ENCODE measurements around the gene CNIH3.
A peak's percentile ranks its signal among the peaks of the same experiment; 100 is the strongest.
"Not testable (repeated sequence)": the region's sequence is repeated elsewhere in the genome, so short reads cannot be mapped to it uniquely, and the experiment has no call there.

The CNIH3 gene

DNA sequence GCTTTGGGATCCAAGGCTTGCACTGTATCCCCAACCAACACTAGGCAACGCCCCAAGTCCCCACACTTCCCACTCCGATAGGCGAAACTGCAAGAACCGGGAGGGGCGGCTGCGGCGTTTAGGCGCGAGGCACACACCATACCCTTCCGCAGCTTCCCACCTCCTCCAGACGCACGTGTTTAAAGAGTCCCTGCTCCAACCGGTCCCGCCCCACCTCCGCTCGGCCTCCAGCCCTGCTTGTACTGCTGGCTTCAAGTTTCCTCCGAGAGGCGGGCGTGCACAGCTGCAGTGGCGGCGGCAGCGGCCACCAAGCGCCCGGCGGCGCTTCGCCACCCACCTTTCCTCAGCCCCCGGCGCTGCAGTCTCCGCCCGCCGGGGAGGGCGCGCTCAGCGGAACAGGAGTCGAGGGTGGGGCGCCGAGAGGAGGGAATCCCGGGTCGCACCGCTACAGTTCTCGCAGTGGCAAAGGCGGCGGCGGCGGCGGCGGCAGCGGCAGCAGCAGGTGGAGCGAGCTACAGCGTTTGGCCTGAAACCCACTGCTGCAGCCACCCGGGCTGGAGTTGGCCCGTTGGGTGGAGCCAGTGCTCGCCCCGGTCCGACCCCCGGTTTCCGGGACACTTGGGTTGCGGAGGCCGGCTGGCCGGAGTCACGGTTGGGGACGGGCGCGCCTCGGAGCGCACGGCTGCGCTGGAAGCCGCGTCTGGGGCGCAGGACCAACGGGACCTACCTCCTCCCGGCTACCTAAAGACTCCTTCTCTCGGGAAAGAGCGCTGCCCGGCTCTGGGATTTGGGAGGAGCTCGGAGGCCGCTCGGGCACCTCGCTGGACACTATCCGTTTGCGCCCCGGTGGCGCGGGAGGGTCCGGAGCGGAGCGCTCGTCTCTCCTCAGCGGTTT lies at the start of gene CNIH3:
Gene CNIH3, plus strand, starts transcription at position 457 of the 895 bp plus-strand sequence. CDS start 858 bp downstream, outside the sequence.
- DNase-seq (ENCODE audit: extremely low read depth, low read depth), result no peak

DNA sequence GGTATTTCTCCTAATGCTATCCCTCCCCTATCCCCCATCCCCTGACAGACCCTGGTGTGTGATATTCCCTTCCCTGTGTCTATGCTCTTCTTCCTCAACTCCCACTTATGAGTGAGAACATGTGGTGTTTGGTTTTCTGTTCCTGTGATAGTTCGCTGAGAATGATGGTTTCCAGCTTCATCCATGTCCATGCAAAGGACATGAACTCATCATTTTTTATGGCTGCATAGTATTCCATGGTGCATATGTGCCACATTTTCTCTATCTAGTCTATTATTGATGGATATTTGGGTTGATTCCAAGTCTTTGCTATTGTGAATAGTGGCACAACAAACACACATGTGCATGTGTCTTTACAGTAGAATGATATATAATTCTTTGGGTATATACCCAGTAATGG lies 49.6 kb upstream of the CNIH3 start:
- not testable (repeated sequence) for DNase-seq (ENCODE audit: extremely low read depth, low read depth)

More for the DNA sequence above, at the start of gene CNIH3:
- TF ChIP-seq, protein P1, sequence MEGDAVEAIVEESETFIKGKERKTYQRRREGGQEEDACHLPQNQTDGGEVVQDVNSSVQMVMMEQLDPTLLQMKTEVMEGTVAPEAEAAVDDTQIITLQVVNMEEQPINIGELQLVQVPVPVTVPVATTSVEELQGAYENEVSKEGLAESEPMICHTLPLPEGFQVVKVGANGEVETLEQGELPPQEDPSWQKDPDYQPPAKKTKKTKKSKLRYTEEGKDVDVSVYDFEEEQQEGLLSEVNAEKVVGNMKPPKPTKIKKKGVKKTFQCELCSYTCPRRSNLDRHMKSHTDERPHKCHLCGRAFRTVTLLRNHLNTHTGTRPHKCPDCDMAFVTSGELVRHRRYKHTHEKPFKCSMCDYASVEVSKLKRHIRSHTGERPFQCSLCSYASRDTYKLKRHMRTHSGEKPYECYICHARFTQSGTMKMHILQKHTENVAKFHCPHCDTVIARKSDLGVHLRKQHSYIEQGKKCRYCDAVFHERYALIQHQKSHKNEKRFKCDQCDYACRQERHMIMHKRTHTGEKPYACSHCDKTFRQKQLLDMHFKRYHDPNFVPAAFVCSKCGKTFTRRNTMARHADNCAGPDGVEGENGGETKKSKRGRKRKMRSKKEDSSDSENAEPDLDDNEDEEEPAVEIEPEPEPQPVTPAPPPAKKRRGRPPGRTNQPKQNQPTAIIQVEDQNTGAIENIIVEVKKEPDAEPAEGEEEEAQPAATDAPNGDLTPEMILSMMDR (IDR thresholded peaks at IDR 0.05; ENCODE audit: low read depth, low read length), result no peak

DNA sequence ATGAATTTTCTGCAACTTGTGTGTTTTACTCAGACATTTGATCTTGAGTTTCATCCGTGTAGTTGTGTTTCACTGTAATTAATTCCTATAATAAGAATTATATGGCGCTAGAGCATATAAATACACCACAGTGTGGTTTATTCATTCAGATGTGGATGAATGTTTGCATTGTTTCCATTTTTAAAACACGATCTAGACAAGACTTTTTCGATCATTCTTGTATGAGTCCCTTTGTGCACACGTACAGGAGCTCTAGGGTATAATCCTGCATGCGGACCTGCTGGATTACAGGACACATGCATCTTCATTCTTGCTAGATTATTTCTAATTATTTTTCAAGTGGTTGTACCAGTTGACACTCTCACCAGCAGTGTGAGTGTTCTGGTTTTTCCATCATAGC lies 46.8 kb upstream of the CNIH3 start:
- DNase-seq (ENCODE audit: extremely low read depth, low read depth), result no peak
- TF ChIP-seq, protein P1 (IDR thresholded peaks at IDR 0.05; ENCODE audit: low read depth, low read length), result no peak

DNA sequence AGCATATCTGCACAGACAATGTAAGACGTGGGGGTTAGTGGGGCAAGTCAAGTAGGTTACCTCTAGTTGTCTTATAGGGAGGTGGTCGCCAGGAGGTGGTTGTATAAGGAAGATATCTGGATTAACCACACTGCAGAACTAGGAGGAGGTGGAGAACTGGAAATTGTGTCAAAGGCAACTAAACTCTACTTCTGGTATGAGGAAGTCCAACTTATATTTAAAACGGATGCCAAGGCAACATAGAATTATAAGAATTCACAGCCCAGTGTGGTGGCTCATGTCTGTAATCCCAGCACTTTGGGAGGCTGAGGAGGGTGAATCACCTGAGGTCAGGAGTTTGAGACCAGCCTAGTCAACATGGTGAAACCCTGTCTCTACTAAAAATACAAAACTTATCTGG lies 44.1 kb upstream of the CNIH3 start:
- not testable (repeated sequence) for DNase-seq (ENCODE audit: extremely low read depth, low read depth)

DNA sequence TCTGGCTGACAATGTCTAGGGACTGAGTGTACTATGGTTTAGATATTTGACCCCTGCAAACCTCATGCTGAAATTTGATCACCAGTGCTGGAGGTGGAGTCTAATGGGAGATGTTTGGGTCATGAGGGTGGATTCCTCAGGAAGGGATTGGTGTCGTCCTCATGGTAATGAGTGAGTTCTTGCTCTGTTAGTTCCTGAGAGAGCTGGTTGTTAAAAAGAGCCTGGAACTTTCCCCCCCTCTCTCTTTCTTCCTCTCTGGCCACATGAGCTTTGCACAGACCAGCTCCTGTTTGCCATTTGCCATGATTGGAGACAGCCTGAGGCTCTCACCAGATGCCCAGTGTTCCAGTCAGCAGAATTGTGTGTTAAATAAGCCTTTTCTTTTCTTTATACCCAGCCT lies 36.6 kb upstream of the CNIH3 start:
- TF ChIP-seq, protein P1 (IDR thresholded peaks at IDR 0.05; ENCODE audit: low read depth, low read length), result no peak
- DNase-seq (ENCODE audit: extremely low read depth, low read depth), result peak; percentile 4

DNA sequence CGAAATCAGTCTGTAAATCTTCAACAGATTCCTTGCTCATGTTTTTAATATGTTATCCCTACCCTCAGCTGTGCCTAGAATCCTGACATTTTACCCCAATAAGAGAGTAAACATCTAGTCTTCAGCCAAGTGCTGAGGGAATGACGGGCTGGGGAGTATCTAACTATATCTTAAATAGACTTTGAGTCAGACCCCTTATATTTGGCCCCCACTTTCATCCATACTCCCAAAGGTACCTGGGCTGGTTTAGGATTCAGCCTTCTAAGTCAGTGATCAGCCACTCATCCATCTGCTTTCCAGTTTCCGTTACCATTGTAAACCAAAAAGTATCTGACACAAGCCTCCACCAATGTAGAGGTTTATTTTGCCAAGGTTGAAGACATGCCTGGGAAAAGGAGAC lies 36.1 kb upstream of the CNIH3 start:
- no peak for DNase-seq (ENCODE audit: extremely low read depth, low read depth)
- TF ChIP-seq, protein P1 (IDR thresholded peaks at IDR 0.05; ENCODE audit: low read depth, low read length), result no peak

DNA sequence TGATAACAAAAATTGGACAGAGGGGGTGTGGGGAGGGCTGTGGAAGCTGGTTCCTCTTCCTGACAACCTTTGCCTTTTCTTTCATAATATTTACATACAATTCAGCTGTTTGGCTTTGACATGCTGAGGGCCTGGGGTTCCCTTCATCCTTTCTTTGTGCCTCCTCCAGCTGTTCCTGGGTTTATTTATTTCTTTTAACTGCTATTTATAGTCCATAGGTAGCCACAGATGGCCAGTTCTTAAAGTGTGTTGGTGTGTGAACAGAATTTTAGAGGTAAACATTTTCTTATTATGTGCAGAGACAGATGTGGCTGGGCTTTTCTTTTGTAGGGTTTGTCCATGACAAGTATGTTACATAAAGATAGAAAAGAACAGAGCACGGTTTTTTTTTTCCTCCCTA lies 34.1 kb upstream of the CNIH3 start:
- no peak for DNase-seq (ENCODE audit: extremely low read depth, low read depth)
- TF ChIP-seq, protein P1 (IDR thresholded peaks at IDR 0.05; ENCODE audit: low read depth, low read length), result no peak

DNA sequence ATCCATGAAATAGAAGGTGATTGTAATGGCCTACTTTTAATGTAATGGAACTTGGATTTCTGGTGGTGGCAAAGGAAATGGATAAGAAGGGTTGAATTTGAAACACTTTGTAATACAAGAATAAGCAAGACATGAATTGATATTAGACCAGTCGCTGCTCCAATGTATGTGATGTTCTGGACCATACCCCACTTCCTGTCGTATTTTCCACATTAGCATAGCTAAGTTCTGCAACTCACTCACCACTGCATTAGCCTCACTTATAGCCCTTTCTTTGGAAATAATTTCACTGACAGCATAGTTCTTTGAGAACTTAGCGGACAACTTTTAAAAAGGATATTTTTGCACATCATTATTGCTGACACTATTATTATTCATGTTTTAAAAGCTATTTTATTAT lies 32.3 kb upstream of the CNIH3 start:
- no peak for DNase-seq (ENCODE audit: extremely low read depth, low read depth)
- TF ChIP-seq, protein P1 (IDR thresholded peaks at IDR 0.05; ENCODE audit: low read depth, low read length), result no peak
